ENCODE data around the gene SMIM15.
"Not testable (repeated sequence)": the region's sequence is repeated elsewhere in the genome, so short reads cannot be mapped to it uniquely, and the experiment has no call there.

Gene SMIM15

GRCh38 chr5:61162010-61162831 is at the start of gene SMIM15:
Gene SMIM15, minus strand, starts transcription at chr5:61162468. Its CDS starts 2,297 bp downstream, at chr5:61160171.
- in situ Hi-C loops (cut with HindIII; ENCODE audit: low pct_ligation_motif_present, low pct_unique_long_range_greater_than_20kb, low sequenced_read_pairs), result no loop called here
- peak; percentile 89 for DNase-seq

GRCh38 chr5:61207884-61208283 is 45.6 kb upstream of the SMIM15 start:
- no peak for DNase-seq
- in situ Hi-C loops (cut with HindIII; ENCODE audit: low pct_ligation_motif_present, low pct_unique_long_range_greater_than_20kb, low sequenced_read_pairs), result no loop called here

- in situ Hi-C loops (cut with HindIII; ENCODE audit: low pct_ligation_motif_present, low pct_unique_long_range_greater_than_20kb, low sequenced_read_pairs), result no loop called here
- DNase-seq, result no peak
These were observed 42.7 kb upstream of the SMIM15 start for GRCh38 chr5:61205013-61205412.

- in situ Hi-C loops (cut with HindIII; ENCODE audit: low pct_ligation_motif_present, low pct_unique_long_range_greater_than_20kb, low sequenced_read_pairs), result no loop called here
- no peak for DNase-seq
These were observed 39.9 kb upstream of the SMIM15 start for GRCh38 chr5:61202213-61202612.

GRCh38 chr5:61200582-61201155 is 38.4 kb upstream of the SMIM15 start:
- in situ Hi-C loops (cut with HindIII; ENCODE audit: low pct_ligation_motif_present, low pct_unique_long_range_greater_than_20kb, low sequenced_read_pairs), result no loop called here
- no peak for DNase-seq

GRCh38 chr5:61198606-61199005 is 36.3 kb upstream of the SMIM15 start:
- in situ Hi-C loops (cut with HindIII; ENCODE audit: low pct_ligation_motif_present, low pct_unique_long_range_greater_than_20kb, low sequenced_read_pairs), result no loop called here
- no peak for DNase-seq

GRCh38 chr5:61187826-61188225 is 25.6 kb upstream of the SMIM15 start:
- DNase-seq; in situ Hi-C loops (cut with HindIII; ENCODE audit: low pct_ligation_motif_present, low pct_unique_long_range_greater_than_20kb, low sequenced_read_pairs): not testable (repeated sequence)

GRCh38 chr5:61187352-61187751 is 25.1 kb upstream of the SMIM15 start:
- in situ Hi-C loops (cut with HindIII; ENCODE audit: low pct_ligation_motif_present, low pct_unique_long_range_greater_than_20kb, low sequenced_read_pairs); DNase-seq: not testable (repeated sequence)

GRCh38 chr5:61186634-61187033 is 24.4 kb upstream of the SMIM15 start:
- no peak for DNase-seq
- in situ Hi-C loops (cut with HindIII; ENCODE audit: low pct_ligation_motif_present, low pct_unique_long_range_greater_than_20kb, low sequenced_read_pairs), result no loop called here

GRCh38 chr5:61184708-61185107 is 22.4 kb upstream of the SMIM15 start:
- no peak for DNase-seq
- in situ Hi-C loops (cut with HindIII; ENCODE audit: low pct_ligation_motif_present, low pct_unique_long_range_greater_than_20kb, low sequenced_read_pairs), result no loop called here

- DNase-seq, result no peak
- in situ Hi-C loops (cut with HindIII; ENCODE audit: low pct_ligation_motif_present, low pct_unique_long_range_greater_than_20kb, low sequenced_read_pairs), result no loop called here
These were observed 21.3 kb upstream of the SMIM15 start for GRCh38 chr5:61183538-61183937.

- no peak for DNase-seq
These were observed 20.2 kb upstream of the SMIM15 start for GRCh38 chr5:61182449-61182848.

GRCh38 chr5:61180886-61181285 is 18.6 kb upstream of the SMIM15 start:
- DNase-seq, result no peak
- in situ Hi-C loops (cut with HindIII; ENCODE audit: low pct_ligation_motif_present, low pct_unique_long_range_greater_than_20kb, low sequenced_read_pairs), result no loop called here

More at GRCh38 chr5:61182449-61182848, 20.2 kb upstream of the SMIM15 start:
- in situ Hi-C loops (cut with HindIII; ENCODE audit: low pct_ligation_motif_present, low pct_unique_long_range_greater_than_20kb, low sequenced_read_pairs), result no loop called here

- in situ Hi-C loops (cut with HindIII; ENCODE audit: low pct_ligation_motif_present, low pct_unique_long_range_greater_than_20kb, low sequenced_read_pairs), result no loop called here
- DNase-seq, result no peak
These were observed 16.4 kb upstream of the SMIM15 start for GRCh38 chr5:61178702-61179101.

- no peak for DNase-seq
- in situ Hi-C loops (cut with HindIII; ENCODE audit: low pct_ligation_motif_present, low pct_unique_long_range_greater_than_20kb, low sequenced_read_pairs), result no loop called here
These were observed 15.4 kb upstream of the SMIM15 start for GRCh38 chr5:61177716-61178115.

GRCh38 chr5:61177070-61177469 is 14.8 kb upstream of the SMIM15 start:
- no peak for DNase-seq
- in situ Hi-C loops (cut with HindIII; ENCODE audit: low pct_ligation_motif_present, low pct_unique_long_range_greater_than_20kb, low sequenced_read_pairs), result no loop called here

- in situ Hi-C loops (cut with HindIII; ENCODE audit: low pct_ligation_motif_present, low pct_unique_long_range_greater_than_20kb, low sequenced_read_pairs), result no loop called here
- DNase-seq, result no peak
These were observed 14.4 kb upstream of the SMIM15 start for GRCh38 chr5:61176631-61177030.

- in situ Hi-C loops (cut with HindIII; ENCODE audit: low pct_ligation_motif_present, low pct_unique_long_range_greater_than_20kb, low sequenced_read_pairs), result no loop called here
- no peak for DNase-seq
These were observed 9.2 kb upstream of the SMIM15 start for GRCh38 chr5:61171479-61171878.

- DNase-seq, result no peak
- in situ Hi-C loops (cut with HindIII; ENCODE audit: low pct_ligation_motif_present, low pct_unique_long_range_greater_than_20kb, low sequenced_read_pairs), result no loop called here
These were observed 6.7 kb upstream of the SMIM15 start for GRCh38 chr5:61168951-61169350.

GRCh38 chr5:61167382-61167781 is 5.1 kb upstream of the SMIM15 start:
- in situ Hi-C loops (cut with HindIII; ENCODE audit: low pct_ligation_motif_present, low pct_unique_long_range_greater_than_20kb, low sequenced_read_pairs), result no loop called here
- peak; percentile 41 for DNase-seq
